ENCODE results near the gene ENTPD7.
A peak's percentile ranks its signal among the peaks of the same experiment; 100 is the strongest.
"Not testable (repeated sequence)": the region's sequence is repeated elsewhere in the genome, so short reads cannot be mapped to it uniquely, and the experiment has no call there.

Gene ENTPD7

DNA sequence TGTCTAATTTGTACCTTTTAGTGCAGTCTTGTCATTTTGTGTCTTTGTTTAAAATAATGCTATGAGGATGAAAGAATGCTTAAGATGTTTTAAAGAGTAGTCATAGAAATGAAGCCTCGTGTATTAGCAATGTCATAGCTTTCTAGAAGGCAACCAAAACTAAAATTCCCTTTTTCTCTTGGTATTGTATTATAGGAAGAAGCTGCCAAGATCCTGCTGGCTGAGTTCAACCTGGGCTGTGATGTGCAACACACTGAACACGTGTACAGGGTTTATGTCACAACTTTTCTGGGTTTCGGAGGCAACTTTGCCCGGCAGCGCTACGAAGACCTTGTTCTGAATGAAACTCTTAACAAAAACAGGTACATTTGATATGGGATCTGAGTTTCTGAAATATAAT, 36.5 kb downstream of the ENTPD7 start:
- no peak for FAIRE-seq

DNA sequence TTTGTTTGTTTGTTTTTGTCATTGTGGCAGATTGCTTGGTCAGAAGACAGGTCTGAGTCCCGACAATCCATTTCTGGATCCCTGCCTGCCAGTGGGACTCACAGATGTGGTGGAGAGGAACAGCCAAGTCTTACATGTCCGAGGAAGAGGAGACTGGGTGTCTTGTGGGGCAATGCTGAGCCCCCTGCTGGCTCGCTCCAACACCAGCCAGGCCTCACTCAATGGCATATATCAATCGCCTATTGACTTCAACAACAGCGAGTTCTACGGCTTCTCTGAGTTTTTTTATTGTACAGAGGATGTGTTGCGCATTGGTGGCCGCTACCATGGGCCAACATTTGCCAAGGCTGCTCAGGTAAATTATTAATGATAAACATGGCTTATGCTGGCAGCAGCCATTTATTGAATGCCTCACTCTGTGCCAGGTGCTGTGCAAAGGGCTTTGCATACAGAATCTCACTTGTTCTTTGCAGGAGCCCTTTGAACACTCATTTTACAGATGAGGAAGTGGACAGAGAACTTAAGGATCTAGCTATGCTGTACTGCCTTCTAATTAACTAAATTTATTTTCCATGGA, 39.3 kb downstream of the ENTPD7 start:
- FAIRE-seq: no peak

DNA sequence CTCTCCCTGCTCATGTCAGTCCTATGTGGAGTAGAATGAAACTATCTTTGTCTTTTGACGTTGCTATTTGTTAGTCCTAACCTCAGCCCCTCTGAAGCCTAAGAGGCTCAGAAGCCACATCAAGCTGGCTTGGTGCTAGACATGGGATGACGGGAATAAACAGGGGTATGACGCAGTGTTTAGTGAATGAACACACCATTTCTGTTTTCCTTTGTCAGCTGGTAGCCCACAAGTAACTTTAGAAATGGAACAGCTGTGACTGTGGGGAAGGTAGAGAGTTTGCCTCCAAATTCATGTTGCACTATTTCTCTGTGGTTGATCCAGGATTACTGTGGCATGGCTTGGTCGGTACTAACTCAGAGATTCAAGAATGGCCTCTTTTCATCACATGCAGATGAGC, 41.3 kb downstream of the ENTPD7 start:
- no peak for FAIRE-seq

DNA sequence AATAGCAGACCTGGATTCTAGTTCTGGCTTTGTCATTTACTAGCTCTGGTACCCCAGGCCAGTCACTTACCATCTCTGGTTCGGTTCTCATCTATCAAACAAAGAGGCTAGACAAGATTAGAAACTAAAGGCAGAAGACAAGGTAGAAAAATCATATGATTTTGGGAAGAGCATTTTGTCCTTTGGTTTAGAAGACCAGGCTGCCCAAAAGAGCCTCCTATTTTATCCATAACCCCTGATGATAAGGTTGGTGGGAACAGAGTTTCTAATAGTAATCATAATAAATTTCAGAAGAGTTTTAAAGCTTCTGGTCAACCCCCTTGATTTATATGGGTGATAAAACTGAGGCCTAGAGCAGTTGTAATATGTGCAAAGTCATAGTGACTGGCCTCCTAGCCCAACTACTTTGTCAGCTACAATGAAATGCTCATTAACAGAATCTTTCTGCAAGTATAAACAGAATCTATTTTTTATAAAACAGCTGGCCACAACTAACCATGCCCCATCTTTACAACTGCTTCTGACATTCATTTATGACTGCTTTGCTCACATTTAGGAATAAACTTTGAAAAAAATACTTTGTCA, 49.2 kb downstream of the ENTPD7 start:
- FAIRE-seq: no peak

DNA sequence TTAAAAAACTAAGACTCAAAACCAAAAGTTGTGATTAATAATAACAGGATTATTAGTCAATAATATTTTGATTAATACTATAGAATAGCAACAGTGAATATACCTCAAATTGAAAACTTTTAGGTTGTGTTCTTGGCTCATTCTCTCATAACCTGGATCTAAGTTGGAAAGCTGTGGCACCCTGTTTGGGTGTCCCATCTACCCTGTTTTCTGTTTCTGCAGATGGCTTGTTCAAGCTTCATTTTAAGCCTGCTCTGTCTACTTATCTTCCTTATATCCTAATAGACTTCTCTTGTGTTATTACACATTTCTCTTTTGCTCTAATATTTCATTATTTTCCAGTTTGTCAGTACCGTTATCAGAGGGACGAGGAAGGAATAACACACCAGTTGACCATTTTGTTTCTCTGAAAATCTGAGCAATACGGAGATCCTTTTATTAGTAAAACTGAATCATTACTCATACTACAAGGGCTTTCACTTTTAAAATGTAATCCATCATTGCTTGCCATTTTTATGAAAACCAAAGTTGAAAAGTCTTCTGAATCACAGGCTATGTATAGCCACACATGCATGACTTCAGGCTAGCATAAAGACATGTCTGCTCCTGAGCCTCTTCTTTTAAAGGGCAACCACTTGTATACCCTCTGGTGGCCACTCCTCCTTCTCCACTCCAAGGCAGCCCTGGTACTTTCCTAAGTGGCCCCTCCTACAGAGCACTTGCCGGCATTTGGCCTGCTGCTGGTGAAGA, 50.3 kb downstream of the ENTPD7 start:
- no peak for FAIRE-seq

DNA sequence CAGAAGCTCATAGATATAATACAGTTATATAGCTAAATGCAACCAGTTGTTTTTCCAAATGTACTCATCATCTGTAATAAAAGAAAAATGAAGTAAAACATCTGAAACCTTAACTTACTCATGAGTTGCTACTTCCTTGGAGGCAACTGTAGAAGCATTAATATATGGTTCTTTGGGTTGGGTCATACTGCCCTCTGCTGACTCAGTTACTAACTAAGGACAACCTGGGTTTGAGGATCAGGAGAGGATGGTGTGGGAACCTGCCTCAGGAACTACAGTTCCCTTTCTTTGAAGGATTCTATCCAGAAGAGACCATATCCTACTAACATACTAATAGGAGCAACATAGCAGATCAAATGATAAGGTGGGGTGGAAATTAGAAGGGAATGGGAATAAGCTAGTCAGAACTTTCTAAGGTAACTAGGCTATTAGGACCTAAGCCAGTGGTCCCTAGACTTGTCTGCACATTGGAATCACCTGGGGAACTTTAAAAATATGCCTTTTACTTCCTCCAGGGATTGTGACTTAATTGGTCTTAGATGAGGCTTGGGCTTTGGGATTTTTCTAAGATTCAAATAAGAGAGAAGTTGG, 51.9 kb downstream of the ENTPD7 start:
- FAIRE-seq: peak; percentile 93

DNA sequence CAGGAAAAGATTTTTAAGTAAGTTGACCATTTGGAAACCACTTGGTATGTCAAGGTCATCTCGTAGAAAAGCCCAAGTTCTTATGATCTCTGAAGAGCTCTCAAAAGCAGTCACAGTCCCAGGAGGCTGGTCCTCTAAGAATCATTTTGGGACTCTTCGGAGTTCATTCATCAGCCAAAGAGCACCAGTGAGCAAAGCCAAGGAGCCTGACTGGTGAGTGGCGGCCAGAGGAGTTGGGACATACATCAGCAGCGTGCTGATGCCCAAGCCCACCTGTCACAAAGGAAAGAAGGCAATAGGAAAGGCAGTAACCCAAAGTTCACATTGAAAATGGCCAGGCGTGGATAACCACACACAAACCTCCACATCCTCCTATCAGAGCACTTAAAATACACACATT, 55.1 kb downstream of the ENTPD7 start:
- no peak for FAIRE-seq

DNA sequence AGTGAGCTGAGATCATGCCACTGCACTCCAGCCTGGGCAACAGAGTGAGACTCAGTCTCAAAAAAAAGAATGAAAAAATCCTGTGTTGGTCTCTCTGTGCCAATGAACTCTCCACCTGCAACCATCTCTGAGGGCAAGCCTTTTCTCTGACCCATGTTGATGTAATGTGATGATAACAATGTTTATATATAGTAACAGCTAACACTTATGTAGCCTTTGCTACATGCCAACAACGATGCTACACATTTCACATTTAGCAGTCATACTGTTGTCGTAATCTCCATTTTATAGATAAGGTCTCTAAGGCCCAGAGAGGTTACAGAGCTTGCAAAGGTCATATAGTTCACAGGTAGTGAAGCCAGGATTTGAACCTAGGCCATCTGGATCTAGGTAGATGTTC, 61.1 kb downstream of the ENTPD7 start:
- no peak for FAIRE-seq

DNA sequence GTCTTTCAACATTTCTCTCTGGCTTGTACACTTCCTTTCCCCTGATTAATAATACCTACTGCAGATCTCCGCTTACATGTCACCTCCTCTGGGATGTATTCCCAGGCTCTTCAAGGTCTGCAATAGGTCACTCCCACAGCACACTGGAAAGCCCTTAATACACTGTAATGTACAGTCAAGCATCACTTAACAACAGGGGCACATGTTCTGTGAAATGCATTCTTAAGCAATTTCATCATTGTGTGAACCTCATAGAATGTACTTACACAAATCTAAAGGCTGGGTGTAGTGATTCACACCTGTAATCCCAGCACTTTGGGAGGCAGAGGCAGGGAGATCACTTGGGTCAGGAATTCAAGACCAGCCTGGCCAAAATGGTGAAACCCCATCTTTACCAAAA, 70.7 kb downstream of the ENTPD7 start:
- no peak for FAIRE-seq

DNA sequence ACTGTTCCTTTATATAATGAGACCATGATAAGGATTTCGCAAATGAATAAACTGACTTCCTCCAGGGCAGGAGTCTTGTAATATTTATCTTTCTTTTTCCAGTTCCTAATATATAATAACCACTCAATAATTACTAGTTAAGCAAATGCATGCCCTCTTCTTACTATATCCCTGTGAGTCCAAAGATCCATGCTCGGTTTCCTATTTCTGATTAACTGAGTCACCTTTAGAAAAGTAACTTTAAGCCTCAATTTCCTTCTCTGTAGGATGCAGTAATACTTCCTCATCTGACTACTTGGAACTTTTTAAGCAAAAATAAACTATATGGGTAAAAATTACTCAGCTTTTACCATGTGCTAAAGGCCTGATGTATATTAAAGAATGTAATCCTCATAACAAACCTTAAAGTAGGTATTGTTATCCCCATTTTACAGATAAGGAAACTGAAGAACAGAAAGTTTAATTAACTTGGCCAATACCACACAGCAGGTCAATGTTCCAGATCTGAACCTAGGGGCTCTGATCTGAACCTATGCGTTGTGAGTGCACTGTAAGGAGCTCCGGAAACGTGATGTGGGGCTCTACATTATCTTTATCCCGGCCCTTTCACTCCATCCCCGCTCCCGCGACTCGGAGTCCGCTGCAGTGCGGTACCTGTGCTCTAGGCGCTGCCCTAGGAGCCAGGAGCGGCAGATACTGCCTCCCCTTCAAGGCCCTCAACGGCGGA, 72.2 kb downstream of the ENTPD7 start:
- no peak for FAIRE-seq

DNA sequence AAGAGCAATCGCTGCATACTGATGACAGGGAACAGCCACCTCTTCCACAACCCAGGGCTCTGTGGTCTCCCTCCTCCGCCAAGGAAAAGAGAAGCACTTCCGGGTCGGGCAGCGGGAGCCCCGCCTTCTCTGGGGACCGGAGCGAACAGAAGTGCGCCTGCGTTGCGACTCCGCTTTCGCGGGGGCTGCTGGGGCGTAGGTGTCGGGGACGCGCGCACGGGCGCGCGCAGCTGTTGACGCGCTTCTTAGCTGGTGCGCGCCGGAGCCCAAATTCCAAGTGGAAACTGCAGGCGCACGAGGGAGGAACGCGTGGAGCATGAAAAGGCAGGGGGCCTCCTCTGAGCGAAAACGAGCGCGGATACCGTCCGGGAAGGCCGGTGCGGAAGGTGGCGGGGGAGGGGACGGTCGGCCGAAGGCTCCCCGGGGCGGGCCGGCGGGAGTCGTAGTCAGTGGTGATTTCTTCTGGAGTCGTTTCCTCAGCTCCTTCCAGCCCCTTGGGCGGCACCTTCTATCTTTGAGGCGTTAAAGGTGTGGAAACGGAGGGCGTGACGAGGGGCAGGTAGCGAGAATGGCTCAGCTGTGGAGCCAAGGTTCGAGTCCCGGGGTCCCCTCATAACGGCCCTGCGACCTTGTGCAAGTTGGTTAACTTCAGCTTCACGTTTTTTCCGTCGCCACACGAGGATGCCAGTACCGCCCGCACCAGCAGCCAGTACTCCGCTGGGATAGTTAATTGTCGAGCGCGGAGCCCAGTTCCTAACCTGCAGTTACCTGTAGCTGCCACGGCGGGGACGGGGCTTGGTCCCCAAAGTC, 72.9 kb downstream of the ENTPD7 start, which contains the start of the genes COX15 and CUTC:
Gene COX15, minus strand, starts transcription at position 95 of the 810 bp plus-strand sequence. Its CDS starts 78 bp downstream, at position 17.
Gene CUTC, plus strand, starts transcription at position 202 of the 810 bp plus-strand sequence. Its CDS starts 115 bp downstream, at position 317.
- peak; percentile 96 for FAIRE-seq

DNA sequence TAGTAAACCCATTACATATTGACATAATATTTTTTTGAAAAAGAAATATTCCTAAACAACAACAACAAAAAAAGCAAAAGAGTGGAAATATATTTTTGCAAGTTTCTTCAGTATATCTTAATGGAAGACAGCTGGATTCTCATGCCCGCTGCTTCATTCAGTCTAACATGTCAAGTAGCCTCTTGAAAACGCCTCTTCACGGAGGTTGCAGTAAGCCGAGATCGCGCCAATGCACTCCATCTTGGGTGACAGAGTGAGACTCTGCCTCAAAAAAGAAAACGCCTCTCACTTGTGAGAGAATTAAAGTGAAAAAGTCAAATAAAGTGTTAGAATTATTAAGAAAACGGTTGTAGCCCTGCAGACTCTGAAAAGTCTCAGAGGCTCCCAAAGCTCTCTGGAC, 74.1 kb downstream of the ENTPD7 start:
- no peak for FAIRE-seq

DNA sequence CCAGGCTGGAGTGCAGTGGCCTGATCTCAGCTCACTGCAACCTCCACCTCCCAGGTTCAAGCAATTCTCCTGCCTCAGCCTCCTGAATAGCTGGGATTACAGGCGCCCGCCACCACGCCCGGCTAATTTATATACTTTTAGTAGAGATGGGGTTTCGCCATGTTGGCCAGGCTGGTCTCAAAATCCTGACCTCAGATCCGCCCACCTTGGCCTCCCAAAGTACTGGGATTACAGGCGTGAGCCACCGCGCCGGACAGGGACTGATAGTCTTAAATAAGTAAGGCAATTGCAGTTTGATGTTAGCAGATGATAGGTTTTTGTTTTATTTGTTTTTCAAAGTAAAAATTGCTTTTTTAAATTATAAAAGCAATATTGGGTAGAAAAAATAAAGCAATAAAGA, 74.8 kb downstream of the ENTPD7 start:
- FAIRE-seq: not testable (repeated sequence)

DNA sequence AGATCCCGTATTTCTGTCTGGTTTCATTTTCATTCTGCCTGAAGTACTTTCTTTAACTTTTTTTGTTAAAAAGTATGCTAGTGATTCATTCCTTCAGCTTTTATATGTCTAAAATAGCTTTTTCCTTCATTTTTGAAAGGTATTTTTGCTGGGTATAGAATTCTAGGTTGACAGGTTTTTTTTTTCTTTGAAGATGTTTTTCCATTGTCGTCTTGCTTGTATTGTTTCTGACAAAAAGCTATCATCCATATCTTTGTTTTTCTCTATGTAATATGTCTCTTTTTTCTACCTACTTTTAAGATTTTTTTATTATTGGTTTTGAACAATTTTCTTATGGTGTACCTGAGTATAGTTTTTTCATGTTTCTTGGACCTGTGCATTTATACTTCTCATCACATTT, 81.0 kb downstream of the ENTPD7 start:
- FAIRE-seq: peak; percentile 19

DNA sequence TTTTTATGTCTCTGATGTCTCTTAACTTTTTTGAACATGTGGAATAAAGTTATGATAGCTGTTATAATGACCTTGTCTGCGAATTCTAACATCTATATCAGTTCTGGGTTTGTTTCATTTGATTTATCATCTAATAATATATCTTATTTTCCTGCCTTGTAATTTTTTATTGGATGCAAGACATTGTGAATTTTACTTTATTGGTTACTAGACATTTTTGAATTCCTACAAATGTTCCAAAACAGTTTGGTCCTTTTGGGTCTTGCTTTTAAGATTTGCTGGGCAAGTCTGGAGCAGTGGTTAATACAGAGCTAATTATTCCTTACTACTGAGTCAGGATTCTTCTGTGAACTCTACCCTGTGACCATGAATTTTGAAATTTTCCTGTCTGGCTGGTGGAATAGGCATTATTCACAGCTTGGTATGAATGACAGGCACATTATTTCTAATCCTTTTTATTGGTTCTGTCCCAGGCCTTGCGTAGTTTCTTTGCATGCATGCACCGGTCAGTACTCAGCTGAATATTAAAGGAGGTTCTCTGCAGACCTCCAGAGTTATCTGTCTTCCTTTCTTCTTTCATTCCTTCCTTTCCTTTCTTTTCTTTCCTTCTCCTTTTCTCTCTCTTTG, 81.7 kb downstream of the ENTPD7 start:
- FAIRE-seq: peak; percentile 21

DNA sequence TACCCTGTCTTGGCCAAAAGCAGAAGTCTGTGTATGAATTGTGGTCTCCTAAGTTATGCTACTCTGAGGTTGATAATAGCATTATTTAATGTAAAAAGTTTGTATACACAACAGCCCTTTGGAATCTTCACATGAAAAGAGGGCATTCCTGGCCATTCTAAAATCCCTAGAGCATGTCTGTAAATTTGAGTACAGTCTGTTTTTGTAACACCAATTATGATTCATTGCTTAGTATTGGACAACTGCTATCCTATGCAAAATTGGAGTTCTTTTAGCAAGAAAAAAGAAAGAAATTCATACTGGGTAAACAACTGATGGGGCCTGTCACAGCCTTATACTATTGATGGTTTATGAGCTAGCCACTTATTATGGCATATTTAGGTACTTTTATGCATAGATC, 82.9 kb downstream of the ENTPD7 start:
- FAIRE-seq: no peak

DNA sequence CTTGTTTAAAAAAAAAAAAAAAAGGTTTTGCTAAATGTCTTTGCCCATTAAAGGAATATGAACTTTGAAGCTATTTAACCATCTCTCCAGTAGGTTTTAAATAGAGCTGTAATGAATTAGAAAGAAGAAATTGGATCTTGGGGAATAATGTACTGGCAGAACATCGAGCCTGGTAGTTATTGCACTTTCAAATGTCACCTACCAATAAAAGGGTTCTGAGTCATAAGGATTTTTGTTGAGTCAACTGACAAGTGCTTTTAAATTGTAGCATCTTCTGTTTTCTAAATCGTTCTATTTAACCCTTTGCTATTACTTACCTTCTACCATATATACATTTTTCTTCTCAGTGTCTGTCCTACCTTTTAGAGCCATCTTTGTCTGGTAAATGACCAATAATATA, 83.4 kb downstream of the ENTPD7 start:
- no peak for FAIRE-seq

DNA sequence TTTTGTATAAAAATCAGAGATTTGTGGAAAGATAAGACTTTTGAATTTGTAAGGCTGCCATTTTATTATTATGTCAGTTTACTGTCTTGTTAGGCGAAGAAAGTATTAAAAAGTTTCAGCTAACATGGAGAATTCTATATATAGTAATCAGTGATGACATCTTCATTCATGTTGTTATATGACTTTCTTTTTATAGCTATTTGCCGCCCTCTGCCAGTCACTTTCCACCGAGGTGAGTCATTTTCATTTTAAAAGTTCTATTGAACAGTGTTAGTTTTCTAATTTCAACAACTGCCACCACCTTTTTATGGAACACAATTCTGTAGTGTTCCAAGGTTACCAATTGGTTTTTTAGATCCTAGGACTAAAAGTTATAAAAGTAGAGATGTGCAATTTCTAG, 84.5 kb downstream of the ENTPD7 start:
- FAIRE-seq: no peak

DNA sequence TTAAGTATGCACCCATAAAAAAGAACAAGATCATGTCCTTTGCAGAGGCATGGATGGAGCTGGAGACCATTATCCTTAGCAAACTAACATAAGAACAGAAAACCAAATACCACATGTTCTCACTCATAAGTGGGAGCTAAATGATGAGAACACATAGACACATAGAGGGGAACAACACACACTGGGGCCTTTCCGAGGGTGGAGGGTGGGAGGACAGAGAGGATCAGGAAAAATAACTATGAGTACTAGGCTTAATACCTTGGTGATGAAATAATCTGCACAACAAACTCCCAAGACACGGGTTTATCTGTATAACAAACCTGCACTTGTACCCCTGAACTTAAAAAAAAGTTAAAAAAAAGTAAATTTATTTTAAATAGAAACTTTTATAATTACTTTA, 86.9 kb downstream of the ENTPD7 start:
- not testable (repeated sequence) for FAIRE-seq

DNA sequence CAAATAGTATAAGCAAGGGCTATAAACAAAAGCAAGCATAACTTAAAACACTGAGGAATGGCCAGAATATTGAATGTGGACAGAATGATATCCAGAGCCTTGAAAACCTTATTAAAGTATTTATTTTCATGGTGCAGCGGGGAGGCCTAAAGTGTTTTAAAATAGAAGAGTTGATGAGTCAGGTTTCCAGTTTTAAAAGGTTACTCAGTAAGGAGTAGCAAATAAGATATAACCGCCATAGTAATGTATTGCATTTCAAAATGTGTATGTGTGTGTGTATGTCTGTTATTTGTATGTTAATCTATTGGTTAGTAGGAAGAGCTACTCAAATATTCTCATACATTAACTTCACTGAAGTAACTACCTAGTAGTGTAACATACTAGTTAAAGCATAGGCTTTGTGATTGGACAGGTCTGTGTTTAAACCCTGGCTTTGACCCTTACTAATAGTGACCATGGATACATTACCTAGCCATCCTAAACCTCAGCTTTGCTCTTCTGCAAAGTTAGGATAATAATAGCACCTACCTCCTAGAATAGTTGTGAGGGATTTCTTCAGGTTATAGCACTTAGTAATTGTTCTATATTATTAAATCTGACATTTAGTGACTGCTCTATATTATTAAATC, 89.6 kb downstream of the ENTPD7 start:
- FAIRE-seq: no peak

DNA sequence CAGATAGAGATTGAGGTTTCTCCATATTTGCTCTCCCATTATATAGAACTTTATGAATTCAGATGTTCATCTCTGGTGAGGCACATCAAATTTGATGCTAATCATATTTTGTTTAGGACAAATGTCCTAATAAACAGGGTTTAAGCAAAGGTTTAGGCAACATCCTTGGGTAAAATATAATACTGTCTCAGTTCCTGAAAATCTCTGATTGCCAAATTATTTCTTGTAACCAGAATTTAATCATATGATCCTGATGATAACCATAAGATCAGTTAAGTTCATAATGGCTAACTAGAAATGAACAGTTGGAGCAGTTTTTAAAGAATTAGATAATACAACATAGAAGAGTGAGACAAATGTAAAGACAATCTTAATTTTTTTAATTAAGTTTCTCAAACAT, 91.3 kb downstream of the ENTPD7 start:
- no peak for FAIRE-seq
